Measurements from ENCODE around the gene BRICD5. TPM values are rescaled to one million over a fixed set of nuclear protein-coding genes. Genes with fewer than 3 reads are reported as not detected.

BRICD5 gene
- total and polyA plus RNA-seq, 2 of the 13 experiments (the other 11 are each of a cell fraction or from before 2014, with no cell fraction given): 1.6 to 5.8 TPM

GRCh38 chr16:2223221-2223941, 12.7 kb upstream of the BRICD5 start, which contains the start of gene E4F1 (continued):
- TF ChIP-seq NCOA1 (CRISPR knock-in tag; IDR thresholded peaks at IDR 0.05): no peak
- no peak for TF ChIP-seq RORA (CRISPR knock-in tag; IDR thresholded peaks at IDR 0.05)
- no peak for TF ChIP-seq ZNF234 (CRISPR knock-in tag; conservative IDR thresholded peaks at IDR 0.05)
- no peak for TF ChIP-seq FOXA1 (IDR thresholded peaks at IDR 0.05)
- TF ChIP-seq FOXA1 (CRISPR knock-in tag; IDR thresholded peaks at IDR 0.05): 0 out of 2 replicates have a peak, but pooled peaks have one; percentile 4
- TF ChIP-seq ZNF367 (CRISPR knock-in tag; IDR thresholded peaks at IDR 0.05; ENCODE audit: borderline replicate concordance): 0 out of 2 replicates have a peak, but pooled peaks have one; percentile 58
- TF ChIP-seq HIC2 (CRISPR knock-in tag; IDR thresholded peaks at IDR 0.05; ENCODE audit: low read depth): no peak
- TF ChIP-seq YEATS4 (CRISPR knock-in tag; IDR thresholded peaks at IDR 0.05; ENCODE audit: borderline replicate concordance): peak; percentile 83; the same call in 1 of the 2 replicates
- peak; percentile 94 for TF ChIP-seq MEIS2 (CRISPR knock-in tag; IDR thresholded peaks at IDR 0.05)
- no peak for TF ChIP-seq ZBTB44 (CRISPR knock-in tag; IDR thresholded peaks at IDR 0.05)
- peak; percentile 78; the same call in 1 of the 2 replicates for TF ChIP-seq ZNF749 (CRISPR knock-in tag; IDR thresholded peaks at IDR 0.05; ENCODE audit: borderline replicate concordance)
- no peak for TF ChIP-seq ZFYVE20 (CRISPR knock-in tag; IDR thresholded peaks at IDR 0.05; ENCODE audit: borderline replicate concordance, low read depth)
- TF ChIP-seq ZNF101 (CRISPR knock-in tag; IDR thresholded peaks at IDR 0.05; ENCODE audit: borderline replicate concordance, low read depth): no peak
- TF ChIP-seq ZNF335 (CRISPR knock-in tag; IDR thresholded peaks at IDR 0.05): no peak
- TF ChIP-seq CSRNP2 (CRISPR knock-in tag; conservative IDR thresholded peaks at IDR 0.05; ENCODE audit: low read depth): no peak
- no peak for TF ChIP-seq KDM4B (CRISPR knock-in tag; IDR thresholded peaks at IDR 0.05)
- no peak for TF ChIP-seq KLF12 (CRISPR knock-in tag; IDR thresholded peaks at IDR 0.05; ENCODE audit: borderline replicate concordance)
- peak; percentile 73; the same call in 1 of the 2 replicates for TF ChIP-seq CCDC6 (CRISPR knock-in tag; IDR thresholded peaks at IDR 0.05)
- TF ChIP-seq ONECUT2 (CRISPR knock-in tag; IDR thresholded peaks at IDR 0.05): no peak
- TF ChIP-seq ZNF660 (CRISPR knock-in tag; IDR thresholded peaks at IDR 0.05; ENCODE audit: borderline replicate concordance, low read depth): no peak
- no peak for TF ChIP-seq IKZF1 (IDR thresholded peaks at IDR 0.05)
- no peak for TF ChIP-seq RARG (CRISPR knock-in tag; IDR thresholded peaks at IDR 0.05; ENCODE audit: low read depth)
- TF ChIP-seq ZNF761 (CRISPR knock-in tag; conservative IDR thresholded peaks at IDR 0.05): peak; percentile 78; the same call in 1 of the 2 replicates
- TF ChIP-seq KAT8 (CRISPR knock-in tag; IDR thresholded peaks at IDR 0.05): peak; percentile 90
- 0 out of 2 replicates have a peak, but pooled peaks have one; percentile 19 for TF ChIP-seq ELF3 (CRISPR knock-in tag; IDR thresholded peaks at IDR 0.05)
- 0 out of 2 replicates have a peak, but pooled peaks have one; percentile 54 for TF ChIP-seq CERS6 (CRISPR knock-in tag; IDR thresholded peaks at IDR 0.05)
